K562 (cell line): ENCODE data around the gene IL6R. TPM values are rescaled to one million over a fixed set of nuclear protein-coding genes. Genes with fewer than 3 reads are reported as not detected.

Source experiments
- FOXK1 ChIP-seq: sonication (generic); formaldehyde crosslinking; IDR thresholded peaks from 2 replicates; pipeline ENCODE4 v1.8.0; 2022; ENCODE audit warnings: missing genetic modification reagents, mild to moderate bottlenecking, borderline replicate concordance
- KLF6 ChIP-seq: fragments of 250-450 bp; sonication (Bioruptor Pico); IDR thresholded peaks from 2 replicates; pipeline ENCODE4 v1.4.0; 2020; ENCODE audit warnings: mild to moderate bottlenecking, moderate library complexity, borderline replicate concordance
- PRPF4 ChIP-seq: fragments of 200-400 bp; formaldehyde crosslinking; IDR thresholded peaks from one replicate; pipeline ENCODE4 v1.6.1; 2017; ENCODE audit warnings: low read length, low read depth, mild to moderate bottlenecking; ENCODE audit not compliant: insufficient read depth, poor library complexity, severe bottlenecking
- WHSC1 ChIP-seq: IDR thresholded peaks from one replicate; pipeline ENCODE4 v1.6.1; 2012; ENCODE audit warnings: low read length, control low read depth, inconsistent platforms
- ZNF277 ChIP-seq: fragments of 250-450 bp; sonication (Bioruptor Pico); IDR thresholded peaks from 2 replicates; pipeline ENCODE4 v1.8.0; 2022; ENCODE audit warnings: inconsistent platforms, mild to moderate bottlenecking, moderate library complexity, borderline replicate concordance
- ZNF407 ChIP-seq: fragments of 450-650 bp; IDR thresholded peaks from 2 replicates; pipeline ENCODE4 v1.6.1; 2016; ENCODE audit warnings: low read depth
- ZNF551 ChIP-seq: fragments of 250-450 bp; sonication (Bioruptor Pico); IDR thresholded peaks from 2 replicates; pipeline ENCODE4 v1.5.0; 2021; ENCODE audit warnings: mild to moderate bottlenecking, moderate library complexity
- ZNF696 ChIP-seq: fragments of 250-450 bp; sonication (Bioruptor Pico); conservative IDR thresholded peaks from 2 replicates; pipeline ENCODE4 v1.4.0; 2020; ENCODE audit warnings: mild to moderate bottlenecking, moderate library complexity
- polyA plus RNA-seq, 8 experiments: library from polyadenylated mRNA; depleted of rRNA in 4 of 8; stranded (reverse) in 5 of 8; unstranded in 3 of 8; fragments of >200 nt; fragmentation: Nextera tagmentation in 2 of 8; fragmentation: Illumina TruSeq in 1 of 8; extraction: Ambion mirVana in 2 of 8; extraction: Trizol in 1 of 8; gene quantifications; 2 replicates each; pipeline versions ENCODE4 v1.2.1 to v1.2.3, GENCODE V29; 2011 to 2014; ENCODE audit warnings: inconsistent platforms in 1 of 8, missing spikeins in 1 of 8
- total RNA-seq, 7 experiments: library from RNA; depleted of rRNA in 6 of 7; stranded (reverse); fragments of >200 nt in 6 of 7; fragmentation: Illumina TruSeq in 2 of 7; extraction: Trizol in 2 of 7; gene quantifications; 2 replicates each; pipeline versions ENCODE4 v1.2.1 to v1.2.3, GENCODE V29; 2011 to 2021; ENCODE audit warnings: low replicate concordance in 1 of 7

Gene IL6R
- total and polyA plus RNA-seq, 9 of the 15 experiments (the other 6 are each of a cell fraction or from before 2014, with no cell fraction given) = 0.05 to 1.1 (median 0.11) TPM; not detected in 2

- TF ChIP-seq ZNF407 (no peak), FOXK1 (CRISPR knock-in tag) (no peak), PRPF4 (no peak), ZNF277 (CRISPR knock-in tag) (no peak), WHSC1 (no peak), ZNF696 (CRISPR knock-in tag) (no peak), KLF6 (CRISPR knock-in tag) (no peak), ZNF551 (CRISPR knock-in tag) (no peak)
- TF ChIP-seq, all 486 proteins: peak for 0
These were observed 49.4 kb downstream of the IL6R start (continued) for GRCh38 chr1:154454386-154455120.
